Breast epithelium (tissue), 4 donors: ENCODE data around the gene MFRP. TPM values are rescaled to one million over a fixed set of nuclear protein-coding genes. Genes with fewer than 3 reads are reported as not detected.

Experiments
- DNase-seq, 2 donors: peaks; one replicate each; pipeline ENCODE4 v3.0.0-alpha.2; 2019; ENCODE audit warnings: low spot score in 2 of 2
- H3K27ac ChIP-seq, 2 donors: fragments of 200-600 bp; sonication (generic) in 1 of 2; one replicate each; pipeline ENCODE4 v1.5.1; 2016 to 2019; ENCODE audit warnings: mild to moderate bottlenecking in 1 of 2
- H3K27me3 ChIP-seq, 2 donors: fragments of 200-600 bp; sonication (generic) in 1 of 2; one replicate each; pipeline versions ENCODE4 v1.5.1 to v1.6.0; 2017 to 2019; ENCODE audit warnings: control low read depth in 1 of 2, mild to moderate bottlenecking in 1 of 2
- H3K36me3 ChIP-seq: fragments of 200-600 bp; one replicate; pipeline ENCODE4 v1.5.1; 2019
- H3K4me1 ChIP-seq, 2 donors: fragments of 200-600 bp; sonication (generic); one replicate each; pipeline ENCODE4 v1.5.1; 2016 to 2019; ENCODE audit warnings: control low read depth in 1 of 2
- H3K4me3 ChIP-seq, 3 donors: fragments of 200-600 bp; sonication (generic); 1 replicate in 2 of 3; 2 replicates in 1 of 3; pipeline ENCODE4 v1.5.1; 2016 to 2019; ENCODE audit warnings: mild to moderate bottlenecking in 3 of 3, moderate library complexity in 2 of 3
- H3K9me3 ChIP-seq, 2 donors: fragments of 200-600 bp; sonication (generic) in 1 of 2; one replicate each; pipeline ENCODE4 v1.5.1; 2016 to 2019; ENCODE audit warnings: control low read depth in 1 of 2
- CTCF ChIP-seq, 3 donors: fragments of 450-650 bp; IDR thresholded peaks; one replicate each; pipeline ENCODE4 v1.5.1; 2016 to 2017; ENCODE audit warnings: antibody characterized with exemption in 3 of 3, mild to moderate bottlenecking in 3 of 3, moderate library complexity in 3 of 3
- POLR2A ChIP-seq: fragments of 450-650 bp; IDR thresholded peaks from one replicate; pipeline ENCODE4 v1.6.1; 2016; ENCODE audit warnings: antibody characterized with exemption, mild to moderate bottlenecking, moderate library complexity
- POLR2AphosphoS5 ChIP-seq, 3 donors: sonication (generic); formaldehyde crosslinking; IDR thresholded peaks; one replicate each; pipeline ENCODE4 v1.6.1; 2017; ENCODE audit warnings: antibody characterized with exemption in 3 of 3
- intact Hi-C: fragments of 100-400 bp; cut with DNase I; formaldehyde crosslinking; loops from one replicate; pipeline ENCODE4 v1.15.1; 2023; ENCODE audit warnings: low total_unique reads
- total RNA-seq, 3 donors: library from RNA; depleted of rRNA; stranded (reverse); fragments of >200 nt; gene quantifications; one replicate each; pipeline ENCODE4 v1.1.0, GENCODE V29; 2016

MFRP gene
- total RNA-seq, 3 donors from 2014 or later, result 0.16 TPM; not detected in 2

GRCh38 chr11:119361056-119361787 lies 14.7 kb upstream of the MFRP start:
- H3K27me3 ChIP-seq, result no peaks in the 10 kb centered on the region
- H3K4me3 ChIP-seq, result no peak overlapping the region
- TF ChIP-seq CTCF (IDR thresholded peaks at IDR 0.05) (peak in 1 of 3 donors; percentile 15), POLR2AphosphoS5 (IDR thresholded peaks at IDR 0.05) (peak in 2 of 3 donors; percentile 19 to 23), POLR2A (no peak)
- H3K36me3 ChIP-seq, result no peaks in the 10 kb centered on the region
- H3K9me3 ChIP-seq, result no peaks in the 10 kb centered on the region
- DNase-seq, result peak in 1 of 2 donors; percentile 71
- peaks cover 0 to 8% of the 10 kb centered on the region in 2 donors for H3K4me1 ChIP-seq
- intact Hi-C loops, result no loop called here
- H3K27ac ChIP-seq, result peak overlapping the region; percentile 73 to 81

GRCh38 chr11:119359365-119360214 lies 13.1 kb upstream of the MFRP start:
- H3K27ac ChIP-seq, result no peak overlapping the region
- H3K27me3 ChIP-seq, result no peaks in the 10 kb centered on the region
- H3K9me3 ChIP-seq, result no peaks in the 10 kb centered on the region
- no peak for TF ChIP-seq POLR2A
- TF ChIP-seq POLR2AphosphoS5 (IDR thresholded peaks at IDR 0.05), result no peak
- no peak for TF ChIP-seq CTCF (IDR thresholded peaks at IDR 0.05)
- peaks cover 0 to 8% of the 10 kb centered on the region in 2 donors for H3K4me1 ChIP-seq
- no peak for DNase-seq
- no peaks in the 10 kb centered on the region for H3K36me3 ChIP-seq
- H3K4me3 ChIP-seq, result no peak overlapping the region
- intact Hi-C loops, result loop anchor here (5.0 kb wide), 1 partner anchor 118 kb away; no protein-coding TSS in a partner anchor

GRCh38 chr11:119357074-119357473 lies 10.6 kb upstream of the MFRP start:
- intact Hi-C loops, result loop anchor here (5.0 kb wide), 1 partner anchor 120 kb away; no protein-coding TSS in a partner anchor
- Histone ChIP-seq H3K27ac (peak overlapping the region; percentile 73 to 82), H3K4me3 (peak overlapping the region; percentile 45 to 77 (median 52)), H3K27me3 (no peaks in the 10 kb centered on the region), H3K4me1 (peaks cover 4 to 5% of the 10 kb centered on the region in 2 donors), H3K9me3 (no peaks in the 10 kb centered on the region), H3K36me3 (no peaks in the 10 kb centered on the region)
- DNase-seq, result no peak
- no peak for TF ChIP-seq POLR2A
- TF ChIP-seq POLR2AphosphoS5 (IDR thresholded peaks at IDR 0.05), result no peak
- no peak for TF ChIP-seq CTCF (IDR thresholded peaks at IDR 0.05)

GRCh38 chr11:119356349-119357031 lies 10.0 kb upstream of the MFRP start:
- peak; percentile 75 to 86 for DNase-seq
- intact Hi-C loops, result loop anchor here (5.0 kb wide), 1 partner anchor 121 kb away; no protein-coding TSS in a partner anchor

More at GRCh38 chr11:119356349-119357031, 10.0 kb upstream of the MFRP start:
- H3K9me3 ChIP-seq, result no peaks in the 10 kb centered on the region
- TF ChIP-seq CTCF (IDR thresholded peaks at IDR 0.05) (peak; percentile 43 to 96 (median 95)), POLR2AphosphoS5 (IDR thresholded peaks at IDR 0.05) (peak in 2 of 3 donors; percentile 27 to 48), POLR2A (no peak)
- H3K27ac ChIP-seq, result peak overlapping the region; percentile 73 to 82
- H3K36me3 ChIP-seq, result no peaks in the 10 kb centered on the region
- H3K4me1 ChIP-seq, result peaks cover 4 to 5% of the 10 kb centered on the region in 2 donors
- no peaks in the 10 kb centered on the region for H3K27me3 ChIP-seq
- peak overlapping the region; percentile 45 to 77 (median 52) for H3K4me3 ChIP-seq
